CD4-positive, alpha-beta T cell treated with Interleukin-15 for 1 hour (primary cell): ENCODE results near the gene HNF4A.

Experiments used
- DNase-seq: peaks from one replicate; pipeline ENCODE4 v3.0.0-alpha.2; 2020

Gene HNF4A

GRCh38 chr20:44428174-44429016 is 72.9 kb downstream of the HNF4A start:
- DNase-seq = no peak

DNA sequence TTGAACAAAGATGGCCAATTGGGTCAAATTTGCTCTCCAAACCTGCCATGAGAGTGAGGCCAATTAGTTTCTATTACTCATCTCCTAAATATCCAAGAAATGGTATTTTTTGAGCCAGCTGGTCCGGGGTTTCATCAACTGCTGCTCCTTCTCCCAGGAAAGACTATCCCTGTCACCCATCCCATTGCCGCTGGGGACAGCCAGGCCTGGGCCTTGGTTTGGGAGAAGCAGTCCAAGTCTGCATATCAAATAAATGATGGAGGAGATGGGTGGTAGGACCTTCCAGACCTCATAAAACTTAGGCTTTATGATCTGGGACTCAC is 73.5 kb downstream of the HNF4A start:
- no peak for DNase-seq

- no peak for DNase-seq
Observed at GRCh38 chr20:44429419-44430269, 74.1 kb downstream of the HNF4A start.

- DNase-seq = no peak
Observed at GRCh38 chr20:44430270-44431065, 75.0 kb downstream of the HNF4A start.

GRCh38 chr20:44431118-44431501 is 75.6 kb downstream of the HNF4A start:
- no peak for DNase-seq

DNA sequence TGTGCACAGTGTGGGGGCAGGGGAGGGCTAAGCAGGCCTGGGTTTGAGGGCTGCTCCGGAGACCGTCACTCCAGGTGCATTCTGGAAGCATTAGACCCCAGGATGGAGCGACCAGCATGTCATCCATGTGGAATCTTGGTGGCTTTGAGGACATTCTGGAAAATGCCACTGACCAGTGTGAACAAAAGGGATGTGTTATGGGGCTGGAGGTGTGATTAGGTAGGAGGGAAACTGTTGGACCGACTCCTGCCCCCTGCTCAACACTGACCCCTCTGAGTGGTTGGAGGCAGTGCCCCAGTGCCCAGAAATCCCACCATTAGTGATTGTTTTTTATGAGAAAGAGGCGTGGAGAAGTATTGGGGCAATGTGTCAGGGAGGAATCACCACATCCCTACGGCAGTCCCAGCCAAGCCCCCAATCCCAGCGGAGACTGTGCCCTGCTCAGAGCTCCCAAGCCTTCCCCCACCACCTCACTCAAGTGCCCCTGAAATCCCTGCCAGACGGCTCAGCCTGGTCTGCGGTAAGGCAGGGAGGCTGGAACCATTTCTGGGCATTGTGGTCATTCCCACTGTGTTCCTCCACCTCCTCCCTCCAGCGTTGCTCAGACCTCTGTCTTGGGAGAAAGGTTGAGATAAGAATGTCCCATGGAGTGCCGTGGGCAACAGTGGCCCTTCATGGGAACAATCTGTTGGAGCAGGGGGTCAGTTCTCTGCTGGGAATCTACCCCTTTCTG is 76.2 kb downstream of the HNF4A start:
- DNase-seq = no peak

DNA sequence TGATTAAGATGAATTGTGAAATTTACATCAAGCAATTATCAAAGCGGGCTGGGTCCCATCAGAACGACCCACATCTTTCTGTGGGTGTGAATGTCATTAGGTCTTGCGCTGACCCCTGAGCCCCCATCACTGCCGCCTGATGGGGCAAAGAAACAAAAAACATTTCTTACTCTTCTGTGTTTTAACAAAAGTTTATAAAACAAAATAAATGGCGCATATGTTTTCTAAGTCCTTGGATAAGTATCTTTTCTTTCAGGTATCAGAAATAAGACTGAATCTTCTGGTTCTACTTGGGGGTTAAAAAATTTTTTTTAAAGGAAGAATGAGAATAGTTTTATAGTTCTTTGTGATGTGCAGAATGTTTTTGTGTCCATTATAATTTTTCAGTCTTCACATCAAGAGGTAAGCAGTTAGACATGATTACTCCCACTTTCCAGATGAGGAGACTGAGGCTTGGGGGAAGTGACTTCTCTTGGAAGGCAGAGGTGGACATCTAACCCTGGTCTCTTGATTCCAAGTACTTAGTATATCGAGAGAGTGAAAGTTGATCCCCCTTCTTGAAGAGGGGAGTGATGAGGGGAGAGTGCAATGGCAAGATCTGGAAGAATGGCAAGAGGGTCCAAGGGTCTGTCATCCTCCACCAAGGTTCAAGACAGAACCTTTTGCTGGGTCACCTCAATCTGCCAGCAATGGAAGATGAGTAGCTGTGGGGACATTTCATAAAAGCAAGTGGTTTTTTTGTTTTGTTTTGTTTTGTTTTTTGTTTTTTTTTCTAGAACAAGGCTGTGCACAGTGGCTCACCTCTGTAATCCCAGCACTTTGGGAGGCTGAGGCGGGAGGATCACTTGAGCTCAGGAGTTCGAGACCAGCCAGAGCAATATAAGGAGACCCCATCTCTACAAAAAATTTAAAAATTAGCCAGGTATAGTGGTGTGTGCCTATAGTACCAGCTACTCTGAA is 77.4 kb downstream of the HNF4A start:
- no peak for DNase-seq

DNA sequence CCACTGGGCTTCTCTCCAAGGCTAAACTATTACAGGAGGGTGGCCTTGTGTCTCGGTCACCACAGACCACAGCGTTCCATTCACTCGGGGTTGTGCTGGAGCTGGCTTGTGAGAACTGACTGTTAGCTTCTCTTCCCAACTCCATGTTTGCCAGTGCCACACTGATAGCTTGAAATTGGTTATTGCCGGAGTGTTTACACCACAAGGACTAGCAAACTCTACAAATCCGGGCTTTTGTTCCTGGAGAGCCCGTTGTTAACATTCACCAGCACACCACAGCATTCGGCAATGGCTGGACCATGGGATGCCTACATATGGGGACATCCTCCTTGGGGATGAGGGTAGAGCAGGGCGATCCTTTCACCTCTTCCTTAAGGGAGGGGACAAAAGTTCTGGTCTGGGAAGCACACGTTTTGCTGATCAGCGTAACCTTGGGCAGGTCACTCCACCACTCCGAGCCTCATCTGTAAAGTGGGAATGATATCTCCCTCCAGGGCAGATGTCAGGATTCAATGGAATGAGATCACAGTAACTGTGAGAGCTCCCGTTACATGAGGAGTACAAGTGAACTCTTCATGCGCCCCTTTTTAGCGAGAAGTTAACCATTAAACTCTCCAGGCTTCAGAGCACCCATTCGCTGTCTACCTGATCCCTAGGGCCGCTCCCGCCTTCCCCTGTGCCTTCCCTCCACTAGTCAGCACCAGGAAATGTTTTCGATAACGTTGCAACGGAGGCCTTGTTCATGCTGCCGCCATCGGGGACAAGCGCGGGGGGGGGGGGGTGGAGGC is 78.4 kb downstream of the HNF4A start:
- no peak for DNase-seq

GRCh38 chr20:44435630-44436335 is 80.3 kb downstream of the HNF4A start:
- DNase-seq = no peak

GRCh38 chr20:44436393-44436792 is 80.9 kb downstream of the HNF4A start:
- DNase-seq = no peak

- DNase-seq = no peak
Observed at GRCh38 chr20:44437497-44437896, 82.0 kb downstream of the HNF4A start.

- DNase-seq = no peak
Observed at GRCh38 chr20:44438782-44439181, 83.3 kb downstream of the HNF4A start.

DNA sequence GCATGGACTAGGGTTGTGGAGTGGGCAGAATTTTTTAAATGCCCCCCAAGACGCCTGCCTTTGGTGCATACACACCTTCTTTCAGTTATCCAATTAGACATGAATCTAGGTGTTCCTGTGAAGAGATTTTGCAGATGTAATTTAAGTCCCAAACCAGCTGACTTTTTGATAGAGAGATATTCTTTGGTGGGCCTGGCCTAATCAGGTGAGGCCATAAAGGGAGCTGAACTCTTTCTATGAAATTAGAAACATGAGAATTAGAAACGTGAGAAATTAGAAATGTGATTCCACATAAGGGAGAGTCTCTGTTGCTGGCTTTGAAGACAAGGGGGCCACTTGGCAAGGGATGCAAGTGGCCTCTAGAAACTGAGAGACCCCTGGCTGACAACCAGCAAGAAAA is 83.8 kb downstream of the HNF4A start:
- DNase-seq = no peak

GRCh38 chr20:44442298-44443070 is 87.0 kb downstream of the HNF4A start:
- no peak for DNase-seq

GRCh38 chr20:44445742-44446710 is 90.5 kb downstream of the HNF4A start:
- no peak for DNase-seq

- no peak for DNase-seq
Observed at GRCh38 chr20:44447827-44448419, 92.4 kb downstream of the HNF4A start.

DNA sequence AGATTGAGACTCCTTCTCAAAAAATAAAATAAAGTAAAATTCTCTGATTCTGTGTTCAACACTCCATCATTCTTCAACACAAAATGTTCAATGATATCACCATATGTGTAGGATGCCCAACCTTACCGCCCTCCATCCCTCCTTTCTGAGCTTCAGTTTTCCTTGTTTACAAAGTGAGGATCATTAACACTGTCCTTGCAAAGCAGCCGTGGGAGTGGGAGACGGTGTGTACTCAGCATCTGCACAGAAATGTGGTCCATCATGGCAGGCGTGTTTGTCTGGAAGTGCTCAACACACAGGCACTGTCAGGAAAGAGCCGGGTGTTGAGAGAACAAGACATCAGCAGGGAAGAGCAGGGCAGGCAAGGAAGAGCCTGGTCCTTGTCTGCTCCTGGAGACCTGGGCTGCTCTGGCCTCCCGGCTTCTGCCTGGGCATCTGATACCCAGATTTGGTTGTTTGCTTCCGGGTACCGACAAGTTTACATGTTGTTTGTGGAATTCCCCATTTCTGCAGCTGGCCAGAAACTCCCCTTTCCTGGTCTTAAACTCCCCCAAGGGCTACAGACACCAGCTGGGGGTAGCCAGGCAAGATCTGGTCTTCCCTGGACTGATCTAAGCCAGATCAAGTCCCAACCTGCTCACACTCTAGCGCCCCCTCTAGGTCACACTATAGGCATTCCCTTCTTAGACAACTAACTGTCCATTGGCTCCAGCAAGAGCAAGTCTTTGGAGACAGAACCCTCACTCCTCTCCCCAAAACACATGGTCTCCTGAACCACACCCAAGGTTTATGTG is 93.5 kb downstream of the HNF4A start:
- no peak for DNase-seq
